ENCODE results near the gene RNF208. TPM values are rescaled to one million over a fixed set of nuclear protein-coding genes. Genes with fewer than 3 reads are reported as not detected.

Gene RNF208
- total and polyA plus RNA-seq, 10 of the 15 experiments (the other 5 are each of a cell fraction or from before 2014, with no cell fraction given): 0.06 to 10.7 (median 0.77) TPM

- intact Hi-C loops (cut with micrococcal nuclease; ENCODE audit: unreplicated experiment) (loop anchor here (5.0 to 10.0 kb wide), 2 partner anchors 33 to 175 kb away; partner anchors contain the start of genes ANAPC2, NPDC1 and SSNA1), in situ Hi-C loops (cut with MboI) (no loop called here)
- no peak overlapping the region for H3K4me3 ChIP-seq
- no peaks in the 10 kb centered on the region for H3K9me3 ChIP-seq (replicated peaks; ENCODE audit: control insufficient read depth, insufficient read depth, low read length)
- H3K4me2 ChIP-seq (ENCODE audit: control insufficient read depth, insufficient read depth): no peak overlapping the region
- CTCF ChIA-PET: no interaction called here
- no peaks in the 10 kb centered on the region for H4K20me1 ChIP-seq (ENCODE audit: control insufficient read depth, insufficient read depth)
- SMC1A ChIA-PET (ENCODE audit: uncharacterized antibody, unreplicated experiment): interaction anchor here (0.5 to 1.1 kb wide), 2 partner anchors 17 to 101 kb away, joined by 3 read pairs; no protein-coding TSS in a partner anchor
- ATAC-seq: no peak
- no peak overlapping the region for H2AFZ ChIP-seq (ENCODE audit: control insufficient read depth, low read depth, low read length)
- TF ChIP-seq RBBP5 (conservative IDR thresholded peaks at IDR 0.05) (no peak), POLR2A (IDR thresholded peaks at IDR 0.05; ENCODE audit: low read depth, low read length) (peak; percentile 41; the same call in 1 of the 2 replicates), MYC (IDR thresholded peaks at IDR 0.05; ENCODE audit: insufficient read depth, insufficient read length, insufficient replicate concordance, low read length, severe bottlenecking) (no peak), POLR2AphosphoS2 (IDR thresholded peaks at IDR 0.05; ENCODE audit: low read depth, low read length) (no peak), MAX (IDR thresholded peaks at IDR 0.05; ENCODE audit: low read depth, low read length) (no peak), LARP7 (IDR thresholded peaks at IDR 0.05) (no peak)
- H3K36me3 ChIP-seq (ENCODE audit: control insufficient read depth in 2 of 2, insufficient read depth in 2 of 2, low read length in 1 of 2): peaks cover 0 to 2% of the 10 kb centered on the region in 2 experiments; a peak in 2 of 4 replicates
- POLR2A ChIA-PET: interaction anchor here (0.6 to 1.4 kb wide), 3 partner anchors 19 to 69 kb away, joined by 4 to 5 read pairs (median 5); partner anchors contain the start of gene TPRN
- H3K27ac ChIP-seq (ENCODE audit: control insufficient read depth, insufficient read depth): no peak overlapping the region
- H3K27me3 ChIP-seq (replicated peaks in 1 of 2; ENCODE audit: control insufficient read depth in 2 of 2, insufficient read depth in 2 of 2, low read length in 1 of 2): no peaks in the 10 kb centered on the region
- no peak for FAIRE-seq
- DNase-seq (ENCODE audit: low read depth, low spot score): no peak
- RAD21 ChIA-PET (ENCODE audit: unreplicated experiment): interaction anchor here (0.5 kb wide), 1 partner anchor 267 kb away, joined by 3 read pairs; no protein-coding TSS in a partner anchor
- no TSS peak for BruUV-seq (replicated peaks)
- 94% methylated on average over 10 of the region's 10 CpGs for WGBS (ENCODE audit: insufficient coverage, insufficient replicate concordance, low lambda C conversion rate, missing lambda C conversion rate)
- H3K4me1 ChIP-seq (ENCODE audit: control insufficient read depth, insufficient read depth, low read length): peaks cover 12% of the 10 kb centered on the region
- H3K79me2 ChIP-seq (ENCODE audit: control insufficient read depth, insufficient read depth, low read length): no peaks in the 10 kb centered on the region
- H3K9ac ChIP-seq (ENCODE audit: control insufficient read depth, insufficient read depth, low read length): no peak overlapping the region
These were observed 2.2 kb downstream of the RNF208 start for GRCh38 chr9:137219757-137220316.

- FAIRE-seq (no peak), ATAC-seq (no peak), DNase-seq (ENCODE audit: low read depth, low spot score) (no peak)
- Histone ChIP-seq H2AFZ (ENCODE audit: control insufficient read depth, low read depth, low read length) (no peak overlapping the region), H3K4me1 (ENCODE audit: control insufficient read depth, insufficient read depth, low read length) (peaks cover 5% of the 10 kb centered on the region; the same call in 1 of the 2 replicates), H3K4me3 (no peak overlapping the region), H3K9ac (ENCODE audit: control insufficient read depth, insufficient read depth, low read length) (no peak overlapping the region), H3K36me3 (ENCODE audit: control insufficient read depth in 2 of 2, insufficient read depth in 2 of 2, low read length in 1 of 2) (peaks cover 0 to 2% of the 10 kb centered on the region in 2 experiments; a peak in 2 of 4 replicates), H3K79me2 (ENCODE audit: control insufficient read depth, insufficient read depth, low read length) (no peaks in the 10 kb centered on the region), H3K27me3 (replicated peaks in 1 of 2; ENCODE audit: control insufficient read depth in 2 of 2, insufficient read depth in 2 of 2, low read length in 1 of 2) (no peaks in the 10 kb centered on the region), H3K9me3 (replicated peaks; ENCODE audit: control insufficient read depth, insufficient read depth, low read length) (no peaks in the 10 kb centered on the region), H3K27ac (ENCODE audit: control insufficient read depth, insufficient read depth) (no peak overlapping the region), H3K4me2 (ENCODE audit: control insufficient read depth, insufficient read depth) (no peak overlapping the region), H4K20me1 (ENCODE audit: control insufficient read depth, insufficient read depth) (no peaks in the 10 kb centered on the region)
- in situ Hi-C loops (cut with MboI): no loop called here
- RAD21 ChIA-PET (ENCODE audit: unreplicated experiment): no interaction called here
- TF ChIP-seq RELB (IDR thresholded peaks at IDR 0.05; ENCODE audit: low read depth) (no peak), MLLT1 (IDR thresholded peaks at IDR 0.05) (no peak), POLR2AphosphoS2 (IDR thresholded peaks at IDR 0.05; ENCODE audit: low read depth, low read length) (0 out of 2 replicates have a peak, but pooled peaks have one; percentile 24), GATAD2B (conservative IDR thresholded peaks at IDR 0.05; ENCODE audit: low read depth) (no peak), RFX5 (IDR thresholded peaks at IDR 0.05; ENCODE audit: low read depth, low read length) (no peak), POLR2A (IDR thresholded peaks at IDR 0.05; ENCODE audit: low read depth, low read length) (peak; percentile 39; the same call in 1 of the 2 replicates)
- SMC1A ChIA-PET (ENCODE audit: uncharacterized antibody, unreplicated experiment): no interaction called here
- POLR2A ChIA-PET: interaction anchor here (0.6 to 1.4 kb wide), 4 partner anchors 18 to 191 kb away, joined by 4 to 8 read pairs (median 4); partner anchors contain the start of gene TPRN
- WGBS (ENCODE audit: insufficient coverage, insufficient replicate concordance, low lambda C conversion rate, missing lambda C conversion rate): 84% methylated on average over 11 of the region's 12 CpGs
- CTCF ChIA-PET: no interaction called here
- BruUV-seq (replicated peaks): no TSS peak
- intact Hi-C loops (cut with micrococcal nuclease; ENCODE audit: unreplicated experiment): no loop called here
These were observed 3.2 kb downstream of the RNF208 start for GRCh38 chr9:137218754-137219271.
